Loucy (cell line): ENCODE measurements around the gene AKAP13.

ENCODE experiments used
- H2AFZ ChIP-seq: fragments of 200-600 bp; sonication (generic); 2 replicates; pipeline ENCODE4 v1.6.0; 2016; ENCODE audit warnings: antibody characterized with exemption, mild to moderate bottlenecking, low read length, moderate library complexity
- H3F3A ChIP-seq: fragments of 200-600 bp; 2 replicates; pipeline ENCODE4 v1.6.0; 2016; ENCODE audit warnings: antibody characterized with exemption, low read depth, mild to moderate bottlenecking
- H3K27me3 ChIP-seq: fragments of 200-600 bp; sonication (generic); 2 replicates; pipeline ENCODE4 v1.6.1; 2014; ENCODE audit warnings: low read length, mild to moderate bottlenecking; ENCODE audit not compliant: insufficient read depth, poor library complexity, severe bottlenecking
- H3K36me3 ChIP-seq: fragments of 200-600 bp; sonication (generic); 2 replicates; pipeline ENCODE4 v1.6.1; 2016; ENCODE audit warnings: low read length; ENCODE audit not compliant: insufficient read depth
- H3K4me1 ChIP-seq: fragments of 200-600 bp; sonication (generic); 2 replicates; pipeline ENCODE4 v1.5.1; 2014; ENCODE audit warnings: low read length, mild to moderate bottlenecking; ENCODE audit not compliant: insufficient read depth, poor library complexity, severe bottlenecking
- H3K4me2 ChIP-seq: fragments of 200-600 bp; sonication (generic); 2 replicates; pipeline ENCODE4 v1.6.0; 2014; ENCODE audit warnings: antibody characterized with exemption, low read length, low read depth, mild to moderate bottlenecking; ENCODE audit not compliant: poor library complexity, severe bottlenecking
- H3K4me3 ChIP-seq: fragments of 200-600 bp; sonication (generic); 2 replicates; pipeline ENCODE4 v1.5.1; 2014; ENCODE audit warnings: low read length, mild to moderate bottlenecking, mixed read lengths; ENCODE audit not compliant: poor library complexity, severe bottlenecking
- H3K79me2 ChIP-seq: fragments of 200-600 bp; sonication (generic); 2 replicates; pipeline ENCODE4 v1.6.1; 2014; ENCODE audit warnings: low read length; ENCODE audit not compliant: insufficient read depth
- H3K9ac ChIP-seq: fragments of 200-600 bp; sonication (generic); 2 replicates; pipeline ENCODE4 v1.6.0; 2014; ENCODE audit warnings: mild to moderate bottlenecking, low read depth, low read length, moderate library complexity; ENCODE audit not compliant: poor library complexity, severe bottlenecking
- H3K9me2 ChIP-seq: fragments of 200-600 bp; sonication (generic); replicated peaks from 2 replicates; pipeline ENCODE4 v1.6.1; 2016; ENCODE audit warnings: low read depth, low read length, mixed read lengths
- H3K9me3 ChIP-seq: fragments of 200-600 bp; sonication (generic); 2 replicates; pipeline ENCODE4 v1.6.1; 2014; ENCODE audit warnings: mild to moderate bottlenecking, antibody characterized with exemption, low read length, low read depth; ENCODE audit not compliant: insufficient read depth
- H4K20me1 ChIP-seq: fragments of 200-600 bp; sonication (generic); 2 replicates; pipeline ENCODE4 v1.6.0; 2014; ENCODE audit warnings: antibody characterized with exemption, low read length, mild to moderate bottlenecking; ENCODE audit not compliant: insufficient read depth, poor library complexity, severe bottlenecking
- CTCF ChIP-seq: fragments of 200-600 bp; sonication (generic); conservative IDR thresholded peaks from 2 replicates; pipeline ENCODE4 v1.5.1; 2014; ENCODE audit warnings: mild to moderate bottlenecking, antibody characterized with exemption, low read length
- EZH2phosphoT487 ChIP-seq: fragments of 200-600 bp; IDR thresholded peaks from 2 replicates; pipeline ENCODE4 v1.6.1; 2018; ENCODE audit warnings: antibody characterized with exemption, mild to moderate bottlenecking, moderate library complexity, borderline replicate concordance

AKAP13 gene

DNA sequence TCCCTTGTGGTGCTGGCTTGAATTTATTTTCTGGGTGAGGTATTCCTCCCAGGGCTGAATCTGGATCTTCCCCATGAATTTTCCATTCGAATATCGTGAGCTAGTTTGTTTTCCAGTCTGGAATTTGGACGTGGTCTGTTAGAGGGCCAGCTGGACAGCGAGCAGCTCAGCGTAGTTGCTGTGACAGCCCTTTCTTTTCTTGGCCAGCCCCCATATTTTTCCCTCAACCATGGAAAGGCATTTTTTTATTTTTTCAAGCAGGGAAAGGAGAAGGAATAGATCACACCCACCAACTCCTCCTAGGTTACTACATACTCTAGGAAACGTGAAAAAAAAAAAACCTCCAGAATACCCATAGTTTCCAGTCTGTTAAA, 262.3 kb downstream of the AKAP13 start:
- H3K9ac ChIP-seq: no peak overlapping the region
- no peaks in the 10 kb centered on the region for H3K9me3 ChIP-seq
- no peak overlapping the region for H3K4me2 ChIP-seq
- H3K36me3 ChIP-seq: peaks cover 61% of the 10 kb centered on the region; the same call in 1 of the 2 replicates
- H3K4me3 ChIP-seq: no peak overlapping the region
- no peak overlapping the region for H2AFZ ChIP-seq
- H3K9me2 ChIP-seq: no peaks in the 10 kb centered on the region
- H3K79me2 ChIP-seq: peaks cover 21% of the 10 kb centered on the region
- no peaks in the 10 kb centered on the region for H4K20me1 ChIP-seq
- no peaks in the 10 kb centered on the region for H3F3A ChIP-seq
- TF ChIP-seq CTCF: no peak
- no peak for TF ChIP-seq EZH2phosphoT487
- H3K4me1 ChIP-seq: peaks cover 6% of the 10 kb centered on the region
- H3K27me3 ChIP-seq: no peaks in the 10 kb centered on the region

GRCh38 chr15:85646538-85647091, 266.2 kb downstream of the AKAP13 start:
- no peak overlapping the region for H3K4me2 ChIP-seq
- no peak overlapping the region for H3K4me3 ChIP-seq
- no peak for TF ChIP-seq CTCF
- no peak for TF ChIP-seq EZH2phosphoT487
- no peaks in the 10 kb centered on the region for H4K20me1 ChIP-seq
- no peaks in the 10 kb centered on the region for H3K9me3 ChIP-seq
- H3K36me3 ChIP-seq: peaks cover 47% of the 10 kb centered on the region; the same call in 1 of the 2 replicates
- H3K9ac ChIP-seq: no peak overlapping the region
- H3F3A ChIP-seq: no peaks in the 10 kb centered on the region
- H3K9me2 ChIP-seq: no peaks in the 10 kb centered on the region
- H3K27me3 ChIP-seq: no peaks in the 10 kb centered on the region
- no peak overlapping the region for H2AFZ ChIP-seq
- H3K4me1 ChIP-seq: peaks cover 17% of the 10 kb centered on the region
- H3K79me2 ChIP-seq: peaks cover 8% of the 10 kb centered on the region; the same call in 1 of the 2 replicates

DNA sequence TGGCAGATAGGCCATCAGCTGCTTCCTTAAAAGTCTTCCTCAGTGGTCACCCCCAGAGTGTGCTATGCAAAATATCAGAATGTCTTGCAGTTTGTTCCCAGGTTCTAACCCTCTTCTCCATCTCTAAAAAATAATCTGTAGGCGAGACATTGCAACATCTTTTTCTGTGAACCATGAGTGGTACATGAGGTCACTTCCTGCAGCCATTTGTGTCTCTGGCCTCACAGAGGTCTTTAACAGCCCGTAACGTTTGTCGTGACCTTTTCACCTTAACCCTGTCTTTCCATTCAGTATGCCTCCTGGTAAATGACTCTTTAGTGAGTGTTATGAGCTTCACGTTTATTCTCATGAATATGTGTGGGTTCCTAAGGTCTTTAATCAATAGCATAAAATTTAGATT, 269.0 kb downstream of the AKAP13 start:
- H3K36me3 ChIP-seq: peaks cover 38% of the 10 kb centered on the region; the same call in 1 of the 2 replicates
- peaks cover 17% of the 10 kb centered on the region for H3K4me1 ChIP-seq
- H3K27me3 ChIP-seq: no peaks in the 10 kb centered on the region
- no peak overlapping the region for H3K9ac ChIP-seq
- no peaks in the 10 kb centered on the region for H3K9me2 ChIP-seq
- H2AFZ ChIP-seq: no peak overlapping the region
- peak overlapping the region; percentile 19 for H3K4me2 ChIP-seq
- TF ChIP-seq CTCF (no peak), EZH2phosphoT487 (no peak)
- no peak overlapping the region for H3K4me3 ChIP-seq
- H3K79me2 ChIP-seq: peaks cover 4% of the 10 kb centered on the region; the same call in 1 of the 2 replicates
- no peaks in the 10 kb centered on the region for H4K20me1 ChIP-seq
- no peaks in the 10 kb centered on the region for H3F3A ChIP-seq
- no peaks in the 10 kb centered on the region for H3K9me3 ChIP-seq
